Heart right ventricle (tissue), 16 donors: ENCODE measurements around the gene SLC28A1. TPM values are rescaled to one million over a fixed set of nuclear protein-coding genes. Genes with fewer than 3 reads are reported as not detected.
"Not testable (repeated sequence)": the region's sequence is repeated elsewhere in the genome, so short reads cannot be mapped to it uniquely, and the experiment has no call there.

Source experiments
- ATAC-seq, 8 donors: fragments of 200-7000 bp; cut with Tn5 transposase; one replicate each; pipeline ENCODE4 v1.9.1; 2020; ENCODE audit warnings: mild to moderate bottlenecking in 8 of 8, moderate library complexity in 8 of 8, moderate number of reproducible peaks in 1 of 8
- DNase-seq, 2 donors: peaks; one replicate each; pipeline ENCODE4 v3.0.0-alpha.2; 2020
- H3K27ac ChIP-seq, 10 donors: fragments of 200-600 bp; sonication (generic) in 2 of 10; one replicate each; pipeline versions ENCODE4 v1.5.0 to v1.8.0; 2020 to 2022; ENCODE audit warnings: mild to moderate bottlenecking in 3 of 10
- H3K27me3 ChIP-seq, 7 donors: fragments of 200-600 bp; one replicate each; pipeline ENCODE4 v1.8.0; 2021 to 2022; ENCODE audit warnings: mild to moderate bottlenecking in 2 of 7
- H3K36me3 ChIP-seq, 9 donors: fragments of 200-600 bp; sonication (generic) in 1 of 9; one replicate each; pipeline versions ENCODE4 v1.5.0 to v1.8.0; 2020 to 2022; ENCODE audit warnings: mild to moderate bottlenecking in 2 of 9
- H3K4me1 ChIP-seq, 9 donors: fragments of 200-600 bp; sonication (generic) in 1 of 9; one replicate each; pipeline versions ENCODE4 v1.5.0 to v1.8.0; 2020 to 2022; ENCODE audit warnings: mild to moderate bottlenecking in 4 of 9
- H3K4me3 ChIP-seq, 10 donors: fragments of 200-600 bp; sonication (generic) in 2 of 10; one replicate each; pipeline versions ENCODE4 v1.5.0 to v1.8.0; 2020 to 2022; ENCODE audit warnings: mild to moderate bottlenecking in 7 of 10, moderate library complexity in 2 of 10
- H3K9me3 ChIP-seq, 11 donors: fragments of 200-600 bp in 10 of 11; sonication (generic) in 2 of 11; one replicate each; pipeline versions ENCODE4 v1.5.0 to v1.8.0; 2013 to 2022; ENCODE audit warnings: mild to moderate bottlenecking in 2 of 11, control low read depth in 1 of 11, moderate library complexity in 1 of 11
- CTCF ChIP-seq, 9 donors: fragments of 200-600 bp; sonication (generic) in 2 of 9; IDR thresholded peaks; one replicate each; pipeline versions ENCODE4 v1.5.0 to v1.8.0; 2021 to 2022; ENCODE audit warnings: antibody characterized with exemption in 9 of 9, mild to moderate bottlenecking in 5 of 9, moderate library complexity in 1 of 9
- WGBS, 2 donors: extraction: QIAGEN DNeasy Blood & Tissue Kit; methylation state at CpG; one replicate each; pipeline ENCODE4 v1.1.7; 2013; ENCODE audit warnings: inconsistent platforms in 1 of 2; 5-methylcytosine and 5-hydroxymethylcytosine counted together
- intact Hi-C, 10 donors: fragments of 100-400 bp; cut with DNase I; formaldehyde crosslinking; loops; one replicate each; pipeline versions ENCODE4 v1.11.1 to v1.14.2; 2022
- polyA plus RNA-seq, 2 donors: library from polyadenylated mRNA; stranded (reverse); fragments of 200-250 nt; gene quantifications; one replicate each; pipeline ENCODE4 v1.2.3, GENCODE V29; 2013
- total RNA-seq, 10 donors: library from RNA; stranded (reverse); fragmentation: NEBNext Ultra II Directional in 3 of 10; extraction: Animal tissue kit (Norgen Biotek cat#: 25700) in 3 of 10; gene quantifications; one replicate each; pipeline versions ENCODE4 v1.2.1 to v1.2.4, GENCODE V29; 2021 to 2023
- donor health status: Arrhythmogenic right ventricular cardiomyopathy.
- donor health status: ischemic (EF 13 %, LVEDD 7.1; RV severe dilation, severe dysfunction).
- donor health status: healthy with polysubstance abuse.
- donor health status: DM: no; HTN: yes; CAD: no.
- donor health status: DM: no; HTN: no; CAD: no.
- donor health status: ischemic (EF 25% LVEDD 6.9; RV normal size, moderate dysfunction).
- donor health status: ischemic (EF 25% LVEDD 5.7; RV mildly dilated, moderate dysfunction).
- donor health status: healthy.
- donor health status: DM: yes; HTN: yes; CAD: no.
- donor health status: Ischemic cardiomyopathy.
- donor health status: ischemic (EF 35%, LVEDD 5.7; RV mildly dilated, moderate dysfunction).
- donor health status: nonischemic (EF 11% LVEDD 7.7; RV severe dilation, severe dysfunction).
- donor health status: DM: yes; HTN: yes; CAD: no.
- donor health status: PGD.
- donor health status: ischemic (EF 29% LVEDD 5.4; RV normal size, mild dysfunction).
- donor health status: nonischemic (EF 23%, LVEDD 6.1; RV moderate dilation, normal function).

SLC28A1 gene
- total and polyA plus RNA-seq, 12 donors = 0.07 to 2.2 (median 1.5) TPM

GRCh38 chr15:84985158-84985557, 100.7 kb downstream of the SLC28A1 start:
- 48 to 50% methylated on average over 2 of the region's 2 CpGs for WGBS, 2 donors
- ATAC-seq = no peak
- H3K4me3 ChIP-seq = no peak overlapping the region
- H3K4me1 ChIP-seq = peaks cover 4 to 72% (median 60%) of the 10 kb centered on the region in 9 donors
- no peak for TF ChIP-seq CTCF (IDR thresholded peaks at IDR 0.05)
- no peaks in the 10 kb centered on the region for H3K9me3 ChIP-seq
- H3K27me3 ChIP-seq = no peaks in the 10 kb centered on the region
- peak overlapping the region in 2 of 10 donors; percentile 17 to 36 for H3K27ac ChIP-seq
- no peaks in the 10 kb centered on the region for H3K36me3 ChIP-seq
- intact Hi-C loops = loop anchor here in 2 of 10 donors (5.0 to 10.0 kb wide), 2 partner anchors 37 to 60 kb away; no protein-coding TSS in a partner anchor
- DNase-seq = no peak

- H3K9me3 ChIP-seq, H3K27ac ChIP-seq, ATAC-seq, H3K4me3 ChIP-seq, DNase-seq, H3K36me3 ChIP-seq, H3K27me3 ChIP-seq: not testable (repeated sequence)
- intact Hi-C loops = loop anchor here in 2 of 10 donors (5.0 to 10.0 kb wide), 2 partner anchors 35 to 57 kb away; no protein-coding TSS in a partner anchor
- H3K4me1 ChIP-seq = peaks cover 10 to 92% (median 72%) of the 10 kb centered on the region in 9 donors
- 96 to 97% methylated on average over 9 of the region's 9 CpGs for WGBS, 2 donors
These were observed 102.9 kb downstream of the SLC28A1 start for GRCh38 chr15:84987351-84987750.

- H3K27ac ChIP-seq = peak overlapping the region in 3 of 10 donors; percentile 4 to 19 (median 15)
- peaks cover 10 to 94% (median 68%) of the 10 kb centered on the region in 9 donors for H3K4me1 ChIP-seq
These were observed 103.6 kb downstream of the SLC28A1 start for GRCh38 chr15:84987949-84988624.

GRCh38 chr15:84988909-84989644, 104.6 kb downstream of the SLC28A1 start:
- peak overlapping the region in 2 of 10 donors; percentile 15 to 19 for H3K27ac ChIP-seq
- H3K9me3 ChIP-seq = no peaks in the 10 kb centered on the region
- ATAC-seq = peak in 2 of 8 donors; percentile 28 to 32
- TF ChIP-seq CTCF (IDR thresholded peaks at IDR 0.05) = no peak
- peaks cover 10 to 89% (median 67%) of the 10 kb centered on the region in 9 donors for H3K4me1 ChIP-seq
- intact Hi-C loops = loop anchor here in 3 of 10 donors (2.0 to 10.0 kb wide), 3 partner anchors 20 to 56 kb away; no protein-coding TSS in a partner anchor
- H3K4me3 ChIP-seq = no peak overlapping the region
- no peak for DNase-seq
- H3K36me3 ChIP-seq = no peaks in the 10 kb centered on the region
- WGBS, 2 donors = 83 to 85% methylated on average over 2 of the region's 2 CpGs
- no peaks in the 10 kb centered on the region for H3K27me3 ChIP-seq

More at GRCh38 chr15:84987949-84988624, 103.6 kb downstream of the SLC28A1 start:
- TF ChIP-seq CTCF (IDR thresholded peaks at IDR 0.05) = no peak
- H3K4me3 ChIP-seq = no peak overlapping the region
- H3K9me3 ChIP-seq = no peaks in the 10 kb centered on the region
- no peaks in the 10 kb centered on the region for H3K36me3 ChIP-seq
- intact Hi-C loops = loop anchor here in 3 of 10 donors (2.0 to 10.0 kb wide), 3 partner anchors 19 to 57 kb away; no protein-coding TSS in a partner anchor
- 63 to 64% methylated on average over 3 of the region's 3 CpGs for WGBS, 2 donors
- no peak for DNase-seq
- no peak for ATAC-seq
- no peaks in the 10 kb centered on the region for H3K27me3 ChIP-seq
